HUES64 (cell line): ENCODE data around the gene RSBN1.

ENCODE experiments used
- H3K27ac ChIP-seq: 2 replicates; pipeline ENCODE4 v1.7.0; 2013; ENCODE audit warnings: low read depth, low read length, inconsistent platforms
- H3K27me3 ChIP-seq: 2 replicates; pipeline ENCODE4 v1.6.1; 2013; ENCODE audit warnings: mild to moderate bottlenecking, low read length; ENCODE audit not compliant: insufficient read depth
- H3K36me3 ChIP-seq: 2 replicates; pipeline ENCODE4 v1.6.1; 2013; ENCODE audit warnings: mild to moderate bottlenecking, low read length; ENCODE audit not compliant: insufficient read depth
- H3K4me1 ChIP-seq: 2 replicates; pipeline ENCODE4 v1.6.1; 2013; ENCODE audit warnings: mild to moderate bottlenecking, low read length, moderate library complexity; ENCODE audit not compliant: insufficient read depth
- H3K4me3 ChIP-seq: 2 replicates; pipeline ENCODE4 v1.5.1; 2013; ENCODE audit warnings: mild to moderate bottlenecking, low read length, moderate library complexity
- H3K9ac ChIP-seq: 2 replicates; pipeline ENCODE4 v1.6.1; 2013; ENCODE audit warnings: mild to moderate bottlenecking, low read depth, low read length
- H3K9me3 ChIP-seq: 2 replicates; pipeline ENCODE4 v1.6.1; 2013; ENCODE audit warnings: low read depth, low read length; ENCODE audit not compliant: insufficient read depth
- WGBS: fragments of 150-250, 120-280 bp; methylation state at CpG from one replicate; pipeline ENCODE4 v1.1.7; 2013; ENCODE audit warnings: missing lambda C conversion rate; 5-methylcytosine and 5-hydroxymethylcytosine counted together

The RSBN1 gene

DNA sequence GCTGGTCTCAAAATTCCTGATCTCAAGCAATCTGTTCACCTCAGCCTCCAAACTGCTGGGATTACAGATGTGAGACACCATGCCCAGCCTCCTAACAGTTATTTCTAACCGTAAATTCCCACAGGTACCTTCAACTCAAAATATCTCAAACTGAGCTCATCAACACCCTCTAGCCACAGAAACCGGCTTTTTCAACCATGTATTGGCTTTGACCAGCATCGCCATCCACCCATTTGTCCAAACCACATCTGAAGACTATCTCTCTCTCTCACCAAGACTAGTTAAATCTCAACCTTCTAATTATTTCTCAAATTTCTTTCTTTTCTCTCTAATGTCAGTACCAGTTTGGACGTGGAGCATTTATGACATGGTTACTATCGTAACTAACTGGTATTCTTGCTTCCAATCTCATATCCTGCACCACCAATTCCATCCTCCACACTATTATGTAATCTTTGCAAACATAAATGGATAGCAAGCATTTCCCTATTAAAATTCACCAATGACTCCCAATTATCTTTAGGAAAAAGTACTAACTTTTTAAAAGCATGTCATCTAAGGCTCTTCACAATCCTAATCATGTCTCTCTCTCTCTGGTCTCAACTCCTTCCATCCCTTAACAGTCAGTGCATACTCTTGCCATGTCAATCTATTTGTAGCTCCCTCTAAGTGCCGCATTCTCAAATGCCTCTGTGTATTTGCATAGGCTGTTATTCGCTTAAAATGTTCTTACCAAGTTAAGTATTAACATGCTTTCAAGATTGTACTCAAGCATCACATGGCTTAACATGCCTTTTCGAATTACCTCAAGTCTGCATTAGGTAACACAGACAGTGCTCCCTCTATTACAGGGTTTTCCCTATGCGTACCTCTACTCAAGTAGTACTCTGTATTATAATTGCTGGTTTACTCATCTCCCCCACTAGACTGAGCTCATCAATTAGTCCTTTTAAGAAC is 18.1 kb downstream of the RSBN1 start:
- WGBS: 93% methylated on average over 9 of the region's 9 CpGs
- Histone ChIP-seq H3K27me3 (no peaks in the 10 kb centered on the region), H3K9me3 (no peaks in the 10 kb centered on the region), H3K4me3 (no peak overlapping the region), H3K4me1 (no peaks in the 10 kb centered on the region), H3K9ac (no peak overlapping the region), H3K27ac (no peak overlapping the region), H3K36me3 (peaks cover 42% of the 10 kb centered on the region)

DNA sequence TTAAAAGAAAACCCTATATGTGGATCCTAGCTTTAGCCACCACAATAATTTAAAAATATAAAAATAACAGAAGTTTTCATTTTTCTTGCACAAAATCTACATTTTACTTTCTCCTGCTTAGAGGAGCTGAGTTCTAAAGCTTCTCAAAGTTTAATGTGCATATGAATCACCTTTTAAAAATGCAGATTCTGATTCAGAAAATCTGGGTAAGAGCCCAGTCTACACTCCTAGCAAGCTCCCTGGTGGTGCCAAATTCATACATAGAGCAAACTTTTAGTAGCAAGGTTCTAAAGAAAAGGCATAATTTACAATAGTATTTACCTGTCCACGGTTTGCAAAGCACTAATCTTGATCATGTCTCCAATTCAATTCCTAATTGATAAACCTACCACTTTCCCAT is 19.3 kb downstream of the RSBN1 start:
- H3K4me3 ChIP-seq: no peak overlapping the region
- H3K4me1 ChIP-seq: no peaks in the 10 kb centered on the region
- WGBS: 87% methylated on average over 1 of the region's 1 CpG
- H3K27ac ChIP-seq: no peak overlapping the region
- no peak overlapping the region for H3K9ac ChIP-seq
- H3K9me3 ChIP-seq: no peaks in the 10 kb centered on the region
- H3K36me3 ChIP-seq: peaks cover 42% of the 10 kb centered on the region
- H3K27me3 ChIP-seq: no peaks in the 10 kb centered on the region

DNA sequence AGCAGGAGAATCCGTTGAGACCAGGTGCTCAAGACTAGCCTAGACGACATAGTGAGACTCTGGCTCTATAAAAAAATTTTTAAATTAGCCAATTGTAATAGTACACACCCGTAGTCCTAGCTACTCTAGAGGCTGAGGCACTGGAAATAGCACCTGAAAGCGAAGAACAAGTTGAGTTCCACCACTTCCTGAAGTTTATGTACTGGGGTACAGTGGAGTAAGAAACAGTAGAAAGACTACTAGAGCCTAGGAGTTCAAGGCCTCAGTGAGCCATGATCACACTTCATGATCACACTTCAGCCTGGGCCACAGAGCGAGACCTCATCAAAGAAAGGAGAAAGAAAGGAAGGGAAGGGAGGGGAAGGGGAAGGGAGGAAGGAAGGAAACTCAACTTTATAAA is 19.8 kb downstream of the RSBN1 start:
- Histone ChIP-seq H3K27ac (no peak overlapping the region), H3K9me3 (no peaks in the 10 kb centered on the region), H3K4me3 (no peak overlapping the region), H3K9ac (no peak overlapping the region), H3K4me1 (no peaks in the 10 kb centered on the region), H3K36me3 (peaks cover 37% of the 10 kb centered on the region), H3K27me3 (no peaks in the 10 kb centered on the region)
- WGBS: 96% methylated on average over 4 of the region's 5 CpGs

DNA sequence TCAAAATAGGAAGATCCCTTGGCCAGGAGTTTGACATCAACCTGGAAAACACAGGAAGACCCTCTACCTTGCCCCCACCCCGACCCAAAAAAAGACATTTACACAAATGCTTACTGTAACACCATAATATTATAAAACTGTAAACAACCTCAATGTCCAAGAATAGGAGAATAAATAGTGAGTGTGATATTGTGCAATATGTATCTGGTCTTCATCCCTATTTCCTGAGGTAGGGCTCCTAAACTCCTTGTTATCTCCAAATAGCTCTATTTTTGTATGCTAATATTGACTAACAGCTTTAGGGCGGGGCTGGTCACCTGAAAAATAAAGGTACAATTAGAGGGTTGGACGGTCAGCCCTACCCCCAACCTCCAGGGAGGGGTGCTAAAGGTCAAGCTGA is 23.5 kb downstream of the RSBN1 start:
- 94% methylated on average over 3 of the region's 3 CpGs for WGBS
- Histone ChIP-seq H3K9ac (no peak overlapping the region), H3K9me3 (no peaks in the 10 kb centered on the region), H3K36me3 (peaks cover 6% of the 10 kb centered on the region; the same call in 1 of the 2 replicates), H3K27me3 (no peaks in the 10 kb centered on the region), H3K27ac (no peak overlapping the region), H3K4me1 (peaks cover 9% of the 10 kb centered on the region), H3K4me3 (no peak overlapping the region)

DNA sequence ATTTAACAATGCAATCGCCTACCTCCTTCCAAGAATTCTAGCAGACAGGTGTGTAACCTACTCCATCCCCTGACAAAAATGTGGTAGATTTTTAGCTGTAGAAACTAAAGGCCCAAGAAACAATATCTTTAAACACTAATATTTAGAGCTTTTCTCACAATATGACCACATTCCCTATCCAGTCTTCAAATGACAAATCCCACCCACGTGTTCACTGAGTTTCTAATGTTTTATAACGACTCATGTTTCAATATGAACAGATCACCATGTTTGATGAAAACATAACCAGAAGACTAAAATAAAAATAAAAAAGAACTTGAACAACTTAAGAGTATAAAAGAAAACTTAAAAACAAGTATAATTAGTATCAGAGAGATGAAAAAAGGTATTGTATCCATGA is 24.6 kb downstream of the RSBN1 start:
- Histone ChIP-seq H3K4me1 (peaks cover 16% of the 10 kb centered on the region), H3K27me3 (no peaks in the 10 kb centered on the region), H3K9me3 (no peaks in the 10 kb centered on the region), H3K4me3 (no peak overlapping the region), H3K9ac (no peak overlapping the region), H3K36me3 (no peaks in the 10 kb centered on the region), H3K27ac (no peak overlapping the region)
- WGBS: 95% methylated on average over 3 of the region's 3 CpGs

DNA sequence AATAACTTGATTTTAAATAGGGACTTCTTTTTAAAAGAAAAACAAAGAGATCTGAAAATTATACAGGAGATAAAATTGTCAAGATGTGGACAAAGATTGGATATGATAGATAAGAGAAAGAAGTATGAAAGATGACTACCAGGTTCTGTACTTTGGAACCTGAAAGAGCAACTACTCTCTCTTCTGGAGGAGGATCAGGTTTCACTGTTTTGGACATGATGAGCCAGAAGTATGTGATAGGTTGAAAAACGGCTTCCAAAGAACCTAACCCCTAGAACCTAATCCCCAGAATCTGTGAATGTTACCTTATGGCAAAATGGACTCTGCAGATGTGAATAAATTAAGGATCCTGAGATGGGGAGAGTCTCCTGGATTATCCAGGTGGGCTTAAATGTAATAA is 26.2 kb downstream of the RSBN1 start:
- WGBS: no CpG with 5 or more reads among the region's 1 CpG
- no peaks in the 10 kb centered on the region for H3K27me3 ChIP-seq
- H3K36me3 ChIP-seq: no peaks in the 10 kb centered on the region
- no peak overlapping the region for H3K27ac ChIP-seq
- no peak overlapping the region for H3K4me3 ChIP-seq
- peaks cover 29% of the 10 kb centered on the region for H3K4me1 ChIP-seq
- H3K9me3 ChIP-seq: no peaks in the 10 kb centered on the region
- no peak overlapping the region for H3K9ac ChIP-seq

DNA sequence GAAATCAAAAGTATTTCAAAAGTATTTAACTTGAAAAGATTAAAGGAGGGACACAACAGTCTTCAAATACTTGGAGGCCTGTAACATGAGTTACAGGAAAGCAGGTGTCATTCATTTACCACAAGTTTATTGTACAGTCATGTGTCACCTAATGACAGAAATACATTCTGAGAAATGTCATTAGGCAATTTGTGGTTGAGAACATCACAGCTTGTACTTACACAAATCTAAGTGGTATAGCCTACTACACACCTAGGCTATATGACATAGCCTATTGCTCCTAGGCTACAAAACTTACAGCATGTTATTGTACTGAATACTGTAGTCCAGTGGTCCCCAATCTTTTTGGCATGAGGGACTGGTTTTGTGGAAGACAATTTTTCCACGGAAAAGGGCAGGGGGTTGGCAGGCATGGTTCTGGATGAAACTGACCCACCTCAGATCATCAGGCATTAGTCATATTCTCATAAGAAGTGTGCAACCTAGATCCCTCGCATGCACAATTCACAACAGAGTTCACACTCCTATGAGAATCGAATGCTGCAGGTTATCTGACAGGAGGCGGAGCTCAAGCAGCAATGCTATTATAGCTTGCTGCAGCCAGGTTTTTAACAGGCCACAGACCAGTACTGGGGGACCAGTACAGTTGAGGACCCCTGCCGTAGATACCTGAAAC is 28.0 kb downstream of the RSBN1 start:
- WGBS: 92% methylated on average over 5 of the region's 5 CpGs
- Histone ChIP-seq H3K9ac (no peak overlapping the region), H3K27ac (no peak overlapping the region), H3K27me3 (no peaks in the 10 kb centered on the region), H3K4me1 (peaks cover 33% of the 10 kb centered on the region), H3K9me3 (no peaks in the 10 kb centered on the region), H3K36me3 (no peaks in the 10 kb centered on the region), H3K4me3 (no peak overlapping the region)

DNA sequence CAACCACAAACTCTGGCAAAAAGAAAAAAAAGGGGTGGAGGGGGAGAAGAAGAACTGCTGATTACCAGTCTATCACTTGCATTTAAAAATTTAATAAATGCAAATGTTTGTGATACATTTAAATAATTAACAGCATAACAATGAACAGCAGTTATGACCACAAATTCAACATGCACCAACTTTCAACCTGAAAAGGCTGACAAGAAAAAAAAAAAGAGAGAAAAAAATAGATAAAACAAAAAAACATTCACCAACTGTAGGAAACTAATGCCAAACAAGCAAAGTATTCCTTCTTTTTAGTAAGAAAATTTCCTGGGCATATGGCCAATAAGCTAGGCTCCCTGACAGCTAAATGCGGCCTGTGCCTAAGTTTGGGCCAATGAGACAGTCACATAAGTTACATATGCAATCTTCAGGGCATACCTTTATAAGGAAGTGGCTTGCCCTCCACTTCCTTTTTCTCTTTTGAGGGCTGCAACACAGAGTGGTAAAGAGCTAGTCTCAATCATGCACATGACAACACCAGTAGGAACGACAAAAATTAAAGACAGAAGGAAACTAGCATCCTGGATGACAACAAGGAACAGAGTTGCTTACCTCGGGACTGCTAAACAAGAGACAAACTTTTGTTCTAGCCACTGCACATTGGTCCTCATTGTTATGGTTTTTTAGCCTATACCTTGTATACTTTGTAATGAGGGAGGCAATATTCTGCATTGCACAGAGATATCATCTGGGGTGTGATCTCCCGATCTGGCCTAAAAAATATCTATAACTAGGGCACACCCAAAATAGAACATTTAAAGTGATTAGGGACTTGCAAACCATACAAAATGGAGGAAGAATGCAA is 28.8 kb downstream of the RSBN1 start:
- Histone ChIP-seq H3K9ac (no peak overlapping the region), H3K4me3 (no peak overlapping the region), H3K9me3 (no peaks in the 10 kb centered on the region), H3K36me3 (no peaks in the 10 kb centered on the region), H3K27ac (no peak overlapping the region), H3K4me1 (peaks cover 33% of the 10 kb centered on the region), H3K27me3 (no peaks in the 10 kb centered on the region)
- WGBS: 85% methylated on average over 3 of the region's 4 CpGs

DNA sequence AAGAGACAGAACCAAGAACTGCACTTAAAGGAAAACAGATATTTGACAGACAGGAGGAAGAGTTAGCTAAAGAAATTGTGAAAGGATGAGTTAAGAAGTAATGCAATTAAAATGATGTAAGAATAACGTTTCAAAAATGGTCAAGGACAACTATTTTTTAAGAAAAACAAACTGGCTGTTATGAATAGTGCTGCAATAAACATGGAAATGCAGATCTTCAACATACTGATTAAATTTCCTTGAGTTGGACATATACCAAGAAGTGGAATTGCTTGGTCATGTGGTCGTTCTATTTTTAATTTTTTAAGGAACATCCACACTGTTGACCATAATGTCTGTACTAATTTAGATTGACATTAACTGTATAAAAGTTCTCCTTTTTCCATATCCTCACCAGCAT is 29.9 kb downstream of the RSBN1 start:
- Histone ChIP-seq H3K27ac (no peak overlapping the region), H3K4me3 (no peak overlapping the region), H3K9ac (no peak overlapping the region), H3K9me3 (no peaks in the 10 kb centered on the region), H3K36me3 (peaks cover 2% of the 10 kb centered on the region), H3K27me3 (no peaks in the 10 kb centered on the region), H3K4me1 (peaks cover 33% of the 10 kb centered on the region)
- 84% methylated on average over 1 of the region's 2 CpGs for WGBS

DNA sequence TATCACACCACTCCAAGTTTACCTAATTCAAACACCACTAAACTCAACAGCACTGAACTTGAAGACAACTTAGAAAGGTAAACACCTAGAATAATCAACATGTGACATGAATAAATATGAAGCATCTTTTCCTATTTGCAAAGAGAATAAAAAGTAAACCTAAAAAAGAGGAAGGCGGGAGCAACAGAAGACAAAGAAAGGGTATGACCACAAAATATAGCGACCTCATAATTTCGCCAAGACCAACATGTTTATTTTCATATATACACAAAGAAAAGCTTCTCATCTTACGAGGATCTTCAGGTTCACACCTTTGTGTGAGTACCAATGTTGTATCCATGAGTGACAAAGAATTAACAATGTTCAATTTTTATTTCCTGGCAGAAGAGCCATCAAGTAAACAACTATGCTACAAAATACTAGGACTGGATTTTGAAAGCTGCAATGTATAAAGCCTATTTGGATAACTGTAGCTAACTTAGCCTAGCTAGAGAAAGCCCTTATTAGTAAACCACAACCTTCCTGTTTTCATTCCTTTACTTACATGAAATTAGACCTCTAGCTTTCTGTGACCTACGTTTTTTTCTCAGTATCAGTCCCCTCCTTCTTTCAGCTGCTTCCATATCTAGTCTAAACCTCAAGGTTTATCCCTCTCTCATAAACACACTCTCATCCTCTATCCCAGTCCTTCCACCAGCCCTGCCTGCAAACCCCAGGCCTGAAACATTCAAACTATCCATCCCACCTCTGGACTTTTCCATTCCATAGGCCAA is 31.7 kb downstream of the RSBN1 start:
- Histone ChIP-seq H3K4me1 (peaks cover 28% of the 10 kb centered on the region), H3K36me3 (peaks cover 20% of the 10 kb centered on the region), H3K9ac (no peak overlapping the region), H3K9me3 (no peaks in the 10 kb centered on the region), H3K27ac (no peak overlapping the region), H3K27me3 (no peaks in the 10 kb centered on the region), H3K4me3 (no peak overlapping the region)
- 85% methylated on average over 5 of the region's 5 CpGs for WGBS
